BJ (cell line): ENCODE measurements around the gene HEXA. TPM values are rescaled to one million over a fixed set of nuclear protein-coding genes. Genes with fewer than 3 reads are reported as not detected.

Source experiments
- CTCF ChIA-PET: fragments of 350-600 bp; formaldehyde crosslinking; extraction: SDS; loops from one replicate; lab custom pipeline; 2021; ENCODE audit warnings: antibody characterized with exemption, inconsistent platforms; lab: Yijun Ruan, JAX
- POLR2A ChIA-PET: fragments of 300-600 bp; sonication (Branson Sonifier 250); formaldehyde crosslinking; extraction: SDS; loops from one replicate; lab custom pipeline; 2021; ENCODE audit warnings: antibody characterized with exemption; lab: Charles Lee
- DNase-seq: peaks from one replicate; pipeline ENCODE4 v3.0.0-alpha.2; 2011; ENCODE audit warnings: low read depth
- H3K27me3 ChIP-seq: 2 replicates; pipeline ENCODE4 v1.6.0; 2011; ENCODE audit warnings: low read length; ENCODE audit not compliant: control insufficient read depth, insufficient read depth
- H3K36me3 ChIP-seq: 2 replicates; pipeline ENCODE4 v1.5.1; 2011; ENCODE audit warnings: low read length; ENCODE audit not compliant: control insufficient read depth, insufficient read depth
- H3K4me3 ChIP-seq: 2 replicates; pipeline ENCODE4 v1.5.1; 2011; ENCODE audit warnings: low read depth, mild to moderate bottlenecking, control low read depth, low read length
- CTCF ChIP-seq: IDR thresholded peaks from 2 replicates; pipeline ENCODE4 v1.5.1; 2011; ENCODE audit warnings: low read depth, mild to moderate bottlenecking, control low read depth, inconsistent platforms, low read length, moderate library complexity; ENCODE audit not compliant: insufficient read depth
- polyA plus RNA-seq: library from polyadenylated mRNA; depleted of rRNA; stranded (reverse); fragments of >200 nt; gene quantifications from 2 replicates; pipeline ENCODE4 v1.2.3, GENCODE V29; 2011

HEXA gene
- polyA plus RNA-seq, 1 experiment: 272 TPM

GRCh38 chr15:72342385-72342784 is 33.4 kb downstream of the HEXA start:
- peak; percentile 36 for TF ChIP-seq CTCF
- Histone ChIP-seq H3K4me3 (no peak overlapping the region), H3K36me3 (peaks cover 10% of the 10 kb centered on the region), H3K27me3 (no peaks in the 10 kb centered on the region)
- ChIA-PET POLR2A (no interaction called here), CTCF (interaction anchor here (0.9 kb wide), 1 partner anchor 29 kb away, joined by 5 read pairs; no protein-coding TSS in a partner anchor)
- DNase-seq: no peak

- Histone ChIP-seq H3K27me3 (no peaks in the 10 kb centered on the region), H3K36me3 (peaks cover 8% of the 10 kb centered on the region), H3K4me3 (no peak overlapping the region)
- TF ChIP-seq CTCF: peak; percentile 19
- DNase-seq: no peak
- ChIA-PET POLR2A (no interaction called here), CTCF (no interaction called here)
Measured at GRCh38 chr15:72341361-72341760, 34.5 kb downstream of the HEXA start.

- TF ChIP-seq CTCF: no peak
- ChIA-PET POLR2A (no interaction called here), CTCF (interaction anchor here (1.1 to 1.3 kb wide), 2 partner anchors 16 to 28 kb away, joined by 3 read pairs; no protein-coding TSS in a partner anchor)
- no peaks in the 10 kb centered on the region for H3K27me3 ChIP-seq
- H3K36me3 ChIP-seq: peaks cover 2% of the 10 kb centered on the region
- no peak overlapping the region for H3K4me3 ChIP-seq
- no peak for DNase-seq
Measured at GRCh38 chr15:72340366-72340765, 35.4 kb downstream of the HEXA start.

- DNase-seq: peak; percentile 94
- Histone ChIP-seq H3K36me3 (no peaks in the 10 kb centered on the region; the same call in 1 of the 2 replicates), H3K4me3 (no peak overlapping the region), H3K27me3 (no peaks in the 10 kb centered on the region)
- POLR2A ChIA-PET: interaction anchor here (0.6 to 0.7 kb wide), 3 partner anchors 21 to 218 kb away, joined by 3 to 9 read pairs (median 7); no protein-coding TSS in a partner anchor
- no peak for TF ChIP-seq CTCF
- CTCF ChIA-PET: interaction anchor here (1.1 to 2.2 kb wide), 4 partner anchors 13 to 332 kb away, joined by 3 to 7 read pairs (median 3); no protein-coding TSS in a partner anchor
Measured at GRCh38 chr15:72339777-72340177, 36.0 kb downstream of the HEXA start.

GRCh38 chr15:72338617-72339321 is 37.0 kb downstream of the HEXA start:
- Histone ChIP-seq H3K36me3 (no peaks in the 10 kb centered on the region), H3K4me3 (no peak overlapping the region), H3K27me3 (no peaks in the 10 kb centered on the region)
- CTCF ChIA-PET: interaction anchor here (0.6 to 2.2 kb wide), 6 partner anchors 12 to 333 kb away, joined by 3 to 9 read pairs (median 3); no protein-coding TSS in a partner anchor
- TF ChIP-seq CTCF: no peak
- POLR2A ChIA-PET: no interaction called here
- DNase-seq: peak; percentile 85
